DOHH2 (cell line): Measurements from ENCODE around the gene PTEN.

ENCODE experiments used
- CTCF ChIP-seq: fragments of 200-600 bp; sonication (generic); IDR thresholded peaks from one replicate; pipeline ENCODE4 v1.5.1; 2014; ENCODE audit warnings: antibody characterized with exemption, mild to moderate bottlenecking, low read depth, low read length; ENCODE audit not compliant: poor library complexity, severe bottlenecking
- EZH2phosphoT487 ChIP-seq: fragments of 200-600 bp; sonication (generic); IDR thresholded peaks from 2 replicates; pipeline ENCODE4 v1.6.1; 2017; ENCODE audit warnings: borderline replicate concordance, mild to moderate bottlenecking, antibody characterized with exemption, low read length, moderate library complexity, mixed read lengths

GRCh38 chr10:87928996-87929395, 65.6 kb downstream of the PTEN start:
- TF ChIP-seq CTCF (no peak), EZH2phosphoT487 (no peak)
